Spleen (tissue), 11 donors: ENCODE data around the gene SLC39A10. TPM values are rescaled to one million over a fixed set of nuclear protein-coding genes. Genes with fewer than 3 reads are reported as not detected.
A peak's percentile ranks its signal among the peaks of the same experiment; 100 is the strongest.

Experiments
- DNase-seq: peaks from one replicate; pipeline ENCODE4 v3.0.0-alpha.2; 2020
- H3K27ac ChIP-seq, 8 donors: fragments of 200-600 bp; sonication (generic) in 7 of 8; 1 replicate in 4 of 8; 2 replicates in 4 of 8; pipeline versions ENCODE4 v1.5.0 to v1.8.0; 2016 to 2021; ENCODE audit warnings: inconsistent platforms in 4 of 8, mild to moderate bottlenecking in 4 of 8, moderate library complexity in 1 of 8
- H3K27me3 ChIP-seq, 7 donors: fragments of 200-600 bp; sonication (generic) in 6 of 7; replicated peaks in 1 of 7; 1 replicate in 4 of 7; 2 replicates in 3 of 7; pipeline versions ENCODE4 v1.5.0 to v1.8.0; 2016 to 2021; ENCODE audit warnings: inconsistent platforms in 3 of 7, mild to moderate bottlenecking in 1 of 7
- H3K36me3 ChIP-seq, 6 donors: fragments of 200-600 bp; sonication (generic) in 5 of 6; 1 replicate in 4 of 6; 2 replicates in 2 of 6; pipeline versions ENCODE4 v1.5.0 to v1.8.0; 2016 to 2021; ENCODE audit warnings: inconsistent platforms in 2 of 6
- H3K4me1 ChIP-seq, 6 donors: fragments of 200-600 bp; sonication (generic) in 5 of 6; 1 replicate in 3 of 6; 2 replicates in 3 of 6; pipeline versions ENCODE4 v1.5.0 to v1.8.0; 2016 to 2021; ENCODE audit warnings: inconsistent platforms in 3 of 6
- H3K4me3 ChIP-seq, 8 donors: fragments of 200-600 bp; sonication (generic) in 7 of 8; 1 replicate in 4 of 8; 2 replicates in 4 of 8; pipeline versions ENCODE4 v1.5.0 to v1.8.0; 2016 to 2021; ENCODE audit warnings: inconsistent platforms in 4 of 8, mild to moderate bottlenecking in 4 of 8, moderate library complexity in 2 of 8
- H3K9me3 ChIP-seq, 8 donors: fragments of 200-600 bp; sonication (generic) in 7 of 8; 1 replicate in 4 of 8; 2 replicates in 4 of 8; pipeline versions ENCODE4 v1.5.0 to v1.8.0; 2016 to 2021; ENCODE audit warnings: inconsistent platforms in 4 of 8
- POLR2A ChIP-seq, 3 donors: fragments of 450-650 bp; IDR thresholded peaks; one replicate each; pipeline ENCODE4 v1.5.1; 2017; ENCODE audit warnings: antibody characterized with exemption in 3 of 3, mild to moderate bottlenecking in 1 of 3
- POLR2AphosphoS5 ChIP-seq, 3 donors: sonication (generic); formaldehyde crosslinking; IDR thresholded peaks; one replicate each; pipeline ENCODE4 v1.5.1; 2017; ENCODE audit warnings: antibody characterized with exemption in 3 of 3
- WGBS, 5 donors: extraction: QIAGEN DNeasy Blood & Tissue Kit in 3 of 5; methylation state at CpG; one replicate each; pipeline versions ENCODE4 v1.1.5 to v1.1.7; 2013 to 2018; 5-methylcytosine and 5-hydroxymethylcytosine counted together
- intact Hi-C: fragments of 100-400 bp; cut with DNase I; formaldehyde crosslinking; loops from one replicate; pipeline ENCODE4 v1.15.0; 2023; ENCODE audit warnings: low total_unique reads
- polyA plus RNA-seq, 3 donors: library from polyadenylated mRNA; stranded (reverse); fragments of 200-250 nt; gene quantifications; one replicate each; pipeline ENCODE4 v1.2.1, GENCODE V29; 2013
- total RNA-seq, 7 donors: library from RNA; depleted of rRNA in 3 of 7; stranded (reverse); fragments of >200 nt in 3 of 7; fragmentation: NEBNext Ultra II Directional in 4 of 7; extraction: Animal tissue kit (Norgen Biotek cat#: 25700) in 4 of 7; gene quantifications; one replicate each; pipeline versions ENCODE4 v1.1.0 to v1.2.1, GENCODE V29; 2016 to 2021
- TF ChIP-seq, protein P1 (sequence below), 11 experiments: fragments of 200-600 bp in 7 of 11; fragments of 450-650 bp in 4 of 11; sonication (generic) in 4 of 11; IDR thresholded peaks in 8 of 11; conservative IDR thresholded peaks in 3 of 11; 1 replicate in 7 of 11; 2 replicates in 4 of 11; pipeline versions ENCODE4 v1.4.0 to v1.8.0; 2016 to 2021; ENCODE audit warnings: antibody characterized with exemption in 11 of 11, inconsistent platforms in 4 of 11, mild to moderate bottlenecking in 1 of 11
- donor health status: healthy with polysubstance abuse.
- donor health status: DM: no; HTN: no; CAD: no; lungs with moderate emphysema.
- donor health status: DM: no; HTN: no; CAD: no.
- donor health status: Bipolar disorder and iron deficiency.
- donor health status: healthy.
- donor health status: DM: no; HTN: no; CAD: no.
- donor health status: DM: yes; HTN: yes; CAD: no.

SLC39A10 gene
- total and polyA plus RNA-seq, 10 donors = 7.9 to 78.1 (median 51.6) TPM

DNA sequence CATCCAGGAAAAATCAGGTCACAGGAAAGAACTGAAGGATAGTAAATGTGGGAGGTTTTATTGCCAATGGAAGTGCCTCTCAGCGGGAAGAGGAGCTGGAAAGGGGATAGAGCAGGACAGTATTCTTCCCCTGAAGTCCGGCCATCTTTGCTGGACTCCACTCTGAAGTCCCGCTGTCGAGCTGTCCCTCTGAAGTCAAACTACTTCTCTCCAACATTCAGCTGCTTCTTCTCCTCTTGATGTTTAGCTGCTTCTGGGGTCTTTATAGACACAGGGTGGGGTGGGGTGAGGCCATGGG is 23.5 kb upstream of the SLC39A10 start:
- Histone ChIP-seq H3K9me3 (no peaks in the 10 kb centered on the region), H3K27ac (peak overlapping the region in 5 of 8 donors; percentile 29 to 73 (median 58)), H3K36me3 (no peaks in the 10 kb centered on the region), H3K4me3 (no peak overlapping the region), H3K27me3 (no peaks in the 10 kb centered on the region), H3K4me1 (peaks cover 0 to 23% (median 2%) of the 10 kb centered on the region in 6 donors)
- DNase-seq = no peak
- intact Hi-C loops = no loop called here
- no peak for TF ChIP-seq POLR2A (IDR thresholded peaks at IDR 0.05)
- TF ChIP-seq, protein P1, sequence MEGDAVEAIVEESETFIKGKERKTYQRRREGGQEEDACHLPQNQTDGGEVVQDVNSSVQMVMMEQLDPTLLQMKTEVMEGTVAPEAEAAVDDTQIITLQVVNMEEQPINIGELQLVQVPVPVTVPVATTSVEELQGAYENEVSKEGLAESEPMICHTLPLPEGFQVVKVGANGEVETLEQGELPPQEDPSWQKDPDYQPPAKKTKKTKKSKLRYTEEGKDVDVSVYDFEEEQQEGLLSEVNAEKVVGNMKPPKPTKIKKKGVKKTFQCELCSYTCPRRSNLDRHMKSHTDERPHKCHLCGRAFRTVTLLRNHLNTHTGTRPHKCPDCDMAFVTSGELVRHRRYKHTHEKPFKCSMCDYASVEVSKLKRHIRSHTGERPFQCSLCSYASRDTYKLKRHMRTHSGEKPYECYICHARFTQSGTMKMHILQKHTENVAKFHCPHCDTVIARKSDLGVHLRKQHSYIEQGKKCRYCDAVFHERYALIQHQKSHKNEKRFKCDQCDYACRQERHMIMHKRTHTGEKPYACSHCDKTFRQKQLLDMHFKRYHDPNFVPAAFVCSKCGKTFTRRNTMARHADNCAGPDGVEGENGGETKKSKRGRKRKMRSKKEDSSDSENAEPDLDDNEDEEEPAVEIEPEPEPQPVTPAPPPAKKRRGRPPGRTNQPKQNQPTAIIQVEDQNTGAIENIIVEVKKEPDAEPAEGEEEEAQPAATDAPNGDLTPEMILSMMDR (IDR thresholded peaks at IDR 0.05 in 8 of 11, conservative IDR thresholded peaks at IDR 0.05 in 3 of 11) = no peak
- no peak for TF ChIP-seq POLR2AphosphoS5 (IDR thresholded peaks at IDR 0.05)
- WGBS, 5 donors = 89 to 100% (median 98%) methylated on average over 4 of the region's 4 CpGs

DNA sequence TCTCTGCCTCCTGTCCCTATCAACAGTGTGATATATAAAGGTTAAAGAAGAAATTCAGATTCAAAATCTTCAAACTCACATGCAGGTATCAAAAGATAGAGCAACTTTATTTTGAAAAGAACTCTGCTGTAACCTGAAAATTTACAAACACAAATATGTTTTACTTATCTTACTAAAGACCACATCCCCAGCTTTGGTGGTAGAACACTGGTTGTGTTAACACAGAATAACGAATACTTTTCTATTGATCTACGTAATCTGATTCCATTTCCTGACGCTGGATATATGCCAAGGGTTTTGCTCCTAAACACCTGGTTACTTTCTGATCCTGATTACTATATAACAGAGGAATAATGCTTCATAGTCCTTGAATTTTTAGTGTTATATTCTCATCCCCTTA is 23.1 kb upstream of the SLC39A10 start:
- intact Hi-C loops = no loop called here
- 91 to 95% (median 94%) methylated on average over 3 of the region's 3 CpGs for WGBS, 5 donors
- Histone ChIP-seq H3K27me3 (no peaks in the 10 kb centered on the region), H3K9me3 (no peaks in the 10 kb centered on the region), H3K4me1 (peaks cover 0 to 23% (median 2%) of the 10 kb centered on the region in 6 donors), H3K27ac (no peak overlapping the region), H3K36me3 (no peaks in the 10 kb centered on the region), H3K4me3 (no peak overlapping the region)
- DNase-seq = no peak
- TF ChIP-seq POLR2AphosphoS5 (IDR thresholded peaks at IDR 0.05) = no peak
- TF ChIP-seq, protein P1 (IDR thresholded peaks at IDR 0.05 in 8 of 11, conservative IDR thresholded peaks at IDR 0.05 in 3 of 11) = no peak
- no peak for TF ChIP-seq POLR2A (IDR thresholded peaks at IDR 0.05)

DNA sequence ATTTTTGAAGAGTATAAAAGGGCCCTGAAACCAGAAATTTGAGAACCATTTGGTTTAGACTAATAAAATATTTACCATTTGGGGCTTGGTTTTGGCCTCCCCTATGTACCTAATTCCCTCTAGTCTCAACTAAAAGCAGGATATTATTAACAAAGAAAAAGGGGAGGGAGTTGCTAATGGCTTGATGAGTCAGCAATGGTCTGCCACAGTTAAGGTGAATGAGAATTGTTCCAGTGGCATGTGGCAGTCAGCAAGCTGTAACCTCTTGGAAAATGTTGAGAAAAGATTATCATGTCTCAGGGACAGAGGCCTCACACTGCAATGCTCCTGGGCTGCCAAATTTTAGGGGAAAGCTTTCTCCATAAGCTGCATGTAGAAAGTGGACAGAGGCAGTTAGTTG is 20.1 kb upstream of the SLC39A10 start:
- intact Hi-C loops = no loop called here
- H3K9me3 ChIP-seq = no peaks in the 10 kb centered on the region
- peaks cover 0 to 23% (median 3%) of the 10 kb centered on the region in 6 donors for H3K4me1 ChIP-seq
- no peak overlapping the region for H3K27ac ChIP-seq
- no peaks in the 10 kb centered on the region for H3K36me3 ChIP-seq
- H3K27me3 ChIP-seq = no peaks in the 10 kb centered on the region
- TF ChIP-seq POLR2AphosphoS5 (IDR thresholded peaks at IDR 0.05) (no peak), POLR2A (IDR thresholded peaks at IDR 0.05) (no peak)
- TF ChIP-seq, protein P1 (IDR thresholded peaks at IDR 0.05 in 8 of 11, conservative IDR thresholded peaks at IDR 0.05 in 3 of 11) = no peak
- DNase-seq = no peak
- H3K4me3 ChIP-seq = no peak overlapping the region

DNA sequence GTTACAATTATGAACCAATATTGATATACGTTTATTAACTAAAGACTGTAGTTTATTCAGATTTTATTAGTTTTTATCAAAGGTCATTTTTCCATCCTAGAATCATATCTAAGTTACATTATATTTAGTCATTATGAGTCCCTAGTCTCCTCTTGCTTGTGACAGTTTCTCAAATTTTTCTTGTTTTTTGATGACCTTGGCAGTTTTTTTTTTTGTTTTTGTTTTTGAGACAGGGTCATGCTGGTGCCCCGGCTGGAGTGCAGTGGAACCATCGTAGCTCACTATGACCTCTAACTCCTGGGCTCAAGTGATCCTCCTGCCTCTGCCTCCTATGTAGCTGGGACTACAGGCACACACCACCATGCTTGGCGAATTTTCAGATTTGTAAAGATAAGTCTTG is 18.3 kb upstream of the SLC39A10 start:
- H3K4me1 ChIP-seq = peaks cover 0 to 17% (median 7%) of the 10 kb centered on the region in 6 donors
- WGBS, 5 donors = 88 to 92% (median 89%) methylated on average over 4 of the region's 4 CpGs
- no peaks in the 10 kb centered on the region for H3K36me3 ChIP-seq
- no peaks in the 10 kb centered on the region for H3K9me3 ChIP-seq
- DNase-seq = no peak
- TF ChIP-seq POLR2AphosphoS5 (IDR thresholded peaks at IDR 0.05) (no peak), POLR2A (IDR thresholded peaks at IDR 0.05) (no peak)
- TF ChIP-seq, protein P1 (IDR thresholded peaks at IDR 0.05 in 8 of 11, conservative IDR thresholded peaks at IDR 0.05 in 3 of 11) = no peak
- no peak overlapping the region for H3K4me3 ChIP-seq
- no peak overlapping the region for H3K27ac ChIP-seq
- H3K27me3 ChIP-seq = no peaks in the 10 kb centered on the region
- intact Hi-C loops = no loop called here
